Activated CD8-positive, alpha-beta memory T cell treated with anti-CD3 and anti-CD28 coated beads, Interleukin-2, amount 50 U/mL, for 4 hours (primary cell): ENCODE data around the gene PRKAG2.
"Not testable (repeated sequence)": the region's sequence is repeated elsewhere in the genome, so short reads cannot be mapped to it uniquely, and the experiment has no call there.

ENCODE experiments used
- DNase-seq: peaks from one replicate; pipeline ENCODE4 v3.0.0-alpha.2; 2020

The PRKAG2 gene

DNA sequence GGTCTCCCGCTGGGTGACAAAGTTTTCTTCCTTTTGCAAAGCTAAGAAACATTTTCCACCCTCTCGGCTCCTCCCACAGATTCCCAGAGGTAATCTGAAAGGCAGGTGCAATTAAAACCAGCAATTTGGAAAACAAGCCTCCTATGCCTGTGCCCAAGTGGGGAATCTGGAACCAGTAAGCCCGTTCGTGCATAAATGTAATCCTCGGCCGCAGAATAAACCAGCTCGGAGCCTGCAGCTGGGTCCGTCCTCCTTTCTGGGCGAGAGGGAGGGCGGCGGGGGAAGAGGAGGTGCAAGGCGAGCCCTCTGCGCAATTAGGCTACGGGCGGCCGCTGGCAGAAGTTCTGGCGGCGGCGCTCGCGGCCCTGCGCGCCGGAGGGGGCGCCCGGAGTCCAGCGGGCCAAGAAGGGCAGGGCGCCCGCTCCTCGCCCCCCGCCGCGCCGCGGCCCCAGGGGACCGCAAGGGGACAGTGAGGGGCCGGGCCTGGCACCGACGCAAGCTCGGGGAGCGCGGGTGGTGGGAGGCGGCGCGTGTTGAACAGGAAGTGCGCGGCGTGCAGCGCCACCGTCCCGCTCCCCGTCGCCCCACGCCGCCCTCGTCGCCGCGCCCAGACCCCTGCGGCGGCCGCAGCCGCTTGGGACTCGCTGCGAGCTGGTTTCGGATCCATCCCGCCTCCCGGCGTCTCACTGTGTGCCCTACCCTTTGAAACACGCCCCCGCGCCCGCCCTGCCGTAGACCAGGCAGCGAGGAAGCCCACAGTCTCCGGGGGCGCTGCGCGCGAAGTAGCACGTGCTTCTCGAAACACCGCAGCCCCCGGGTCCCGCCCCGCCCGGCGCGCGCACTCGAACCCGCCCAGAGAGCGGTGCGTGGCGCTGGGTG lies at the start of gene PRKAG2:
Gene PRKAG2 (minus strand): TSS at position 217 of the 879 bp plus-strand sequence. CDS start 495 bp downstream, outside the sequence.
- peak; percentile 86 for DNase-seq

GRCh38 chr7:151926336-151926712 lies 49.4 kb upstream of the PRKAG2 start:
- no peak for DNase-seq

GRCh38 chr7:151925446-151926335 lies 48.8 kb upstream of the PRKAG2 start:
- no peak for DNase-seq

- DNase-seq = no peak
These were observed 47.6 kb upstream of the PRKAG2 start for GRCh38 chr7:151924508-151924907.

- DNase-seq = no peak
These were observed 47.1 kb upstream of the PRKAG2 start for GRCh38 chr7:151924001-151924400.

- no peak for DNase-seq
These were observed 46.4 kb upstream of the PRKAG2 start for GRCh38 chr7:151923097-151923876.

DNA sequence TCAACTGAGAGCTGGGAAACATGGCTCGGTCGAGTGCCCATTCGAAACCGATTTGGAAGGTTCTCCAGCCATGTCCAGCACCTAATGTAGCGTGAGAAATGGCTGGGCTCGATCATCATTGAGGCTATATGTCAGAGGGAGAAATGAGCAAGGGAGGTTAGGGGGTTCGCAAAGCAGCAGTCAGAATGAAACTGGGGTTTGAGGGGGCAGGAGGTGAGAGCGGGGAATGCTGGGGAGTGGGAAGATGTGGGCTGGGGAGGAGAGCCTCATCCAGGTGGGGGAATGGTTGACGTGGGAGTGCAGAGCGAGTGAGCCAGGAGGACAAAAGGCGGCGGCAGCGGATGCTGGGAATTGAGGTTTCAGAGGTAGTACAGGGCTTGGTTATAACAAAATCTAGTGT lies 44.5 kb upstream of the PRKAG2 start:
- no peak for DNase-seq

DNA sequence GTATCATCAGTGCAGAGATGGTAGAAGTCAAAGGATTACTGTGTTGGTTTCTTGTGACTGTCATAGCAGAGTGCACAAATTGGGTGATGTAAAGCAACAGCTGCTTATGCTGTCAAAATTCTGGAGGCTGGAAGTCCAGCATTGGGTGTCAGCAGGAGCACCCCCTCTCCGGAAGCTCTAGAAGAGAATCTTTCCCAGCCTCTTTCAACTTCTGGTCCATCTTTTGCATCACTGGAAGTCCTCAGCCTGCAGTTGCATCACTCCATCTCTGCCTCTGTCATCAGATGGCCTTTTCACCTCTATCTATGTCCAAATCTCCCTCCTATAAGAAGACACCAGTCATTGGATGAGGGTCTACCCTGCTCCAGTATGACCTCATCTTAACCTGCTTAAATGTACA lies 43.6 kb upstream of the PRKAG2 start:
- no peak for DNase-seq

DNA sequence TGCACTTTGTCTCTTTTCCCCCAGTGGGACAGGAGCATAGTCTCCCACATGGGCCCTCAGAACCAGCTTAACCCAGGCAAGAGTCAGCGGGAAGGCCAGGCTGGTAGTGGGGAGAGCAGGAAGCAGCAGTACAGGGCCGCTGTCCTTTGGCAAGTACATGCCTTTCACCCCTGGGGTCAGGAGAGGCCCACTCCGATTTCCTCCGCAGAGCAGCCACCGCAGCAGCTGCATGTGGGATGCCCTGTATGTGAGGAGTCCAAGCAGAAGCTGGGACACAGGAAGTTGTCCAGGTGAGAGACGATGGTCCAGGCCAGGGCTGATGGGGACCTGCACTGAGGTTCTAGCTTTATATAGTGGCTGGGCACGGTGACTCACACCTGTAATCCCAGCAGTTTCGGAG lies 42.7 kb upstream of the PRKAG2 start:
- no peak for DNase-seq

DNA sequence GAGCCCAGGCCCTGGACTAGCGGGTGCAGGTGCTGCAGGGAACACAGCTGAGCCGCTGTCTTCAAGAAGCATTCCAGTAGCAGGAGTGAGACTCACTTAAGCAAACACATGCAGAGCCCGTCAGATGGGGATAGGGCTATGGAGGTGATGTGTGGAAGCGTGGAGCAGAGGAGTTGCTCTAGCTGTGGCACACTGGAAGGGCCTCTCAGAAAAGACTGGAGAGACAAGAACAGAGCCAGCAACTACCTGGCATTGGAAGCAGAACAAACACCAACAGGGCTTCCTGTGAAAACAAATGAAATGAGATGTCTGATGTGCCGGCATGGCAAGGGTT lies 41.6 kb upstream of the PRKAG2 start:
- DNase-seq = no peak

DNA sequence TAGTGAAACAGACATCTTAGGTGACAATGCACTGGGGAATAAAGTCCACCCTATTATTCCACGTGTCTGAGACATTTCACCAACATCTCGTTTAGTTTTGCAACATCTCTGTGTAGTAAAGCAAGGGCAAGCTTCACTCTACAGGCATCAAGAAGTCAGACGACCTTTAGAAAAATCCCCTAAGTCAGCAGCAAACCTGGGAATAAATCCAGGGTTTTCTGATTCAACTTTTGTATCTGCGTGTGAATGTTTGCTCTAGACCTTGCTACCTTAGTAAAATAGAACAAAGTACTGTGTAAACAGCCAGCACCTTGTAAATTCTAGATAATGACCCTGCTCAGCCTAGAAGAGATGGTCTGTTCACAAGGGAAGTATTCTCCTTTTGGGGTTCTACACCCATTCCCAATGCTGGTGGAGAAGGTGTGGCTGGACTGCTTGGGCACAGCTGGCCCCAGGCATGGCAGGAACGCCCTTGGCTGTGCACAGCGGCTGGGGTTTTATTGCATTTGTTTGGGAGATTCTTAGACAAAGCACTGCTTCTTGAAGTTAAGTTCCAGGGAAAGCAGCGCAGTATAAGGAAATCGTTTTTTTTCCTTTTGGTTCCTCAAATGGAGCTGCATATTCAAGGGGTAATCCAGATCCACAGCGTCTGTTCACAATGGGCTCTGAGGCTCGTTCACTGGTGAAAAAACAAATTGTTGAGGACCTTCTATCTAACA lies 41.0 kb upstream of the PRKAG2 start:
- no peak for DNase-seq

DNA sequence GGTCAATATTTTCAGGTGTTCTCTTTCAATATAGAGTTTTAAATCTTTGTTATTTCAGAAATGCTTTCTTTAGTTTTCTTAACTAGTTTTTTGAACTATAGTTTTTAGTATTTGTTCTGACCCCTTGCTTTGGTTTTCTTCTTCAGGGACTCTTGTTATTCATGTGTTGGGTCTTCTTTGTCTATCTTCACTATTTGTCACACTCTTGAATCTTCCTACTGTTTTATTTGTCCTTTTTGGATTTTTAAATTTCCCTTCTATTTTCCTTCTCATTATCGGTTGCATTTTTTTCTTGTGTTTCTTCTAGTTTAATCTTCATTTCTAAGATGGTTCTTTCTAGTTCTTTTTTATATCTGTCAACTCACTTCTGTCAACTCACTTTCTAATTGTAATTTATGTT lies 37.1 kb upstream of the PRKAG2 start:
- no peak for DNase-seq

DNA sequence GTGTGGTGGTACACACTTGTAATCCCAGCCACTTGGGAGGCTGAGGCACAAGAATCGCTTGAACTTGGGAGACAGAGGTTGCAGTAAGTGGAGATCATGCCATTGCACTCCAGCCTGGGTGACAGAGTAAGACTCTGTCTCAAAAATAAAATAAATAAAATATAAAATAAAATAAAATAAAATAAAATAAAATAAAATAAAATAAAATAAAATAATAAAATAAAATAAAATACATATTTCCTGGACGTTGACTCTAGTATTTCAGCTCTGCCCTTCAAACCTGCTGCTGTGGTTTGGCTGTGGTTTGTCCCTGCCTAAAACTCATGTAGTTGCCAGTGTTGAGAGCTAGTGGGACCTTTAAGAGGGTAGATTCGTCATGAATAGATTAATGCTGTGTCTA lies 33.7 kb upstream of the PRKAG2 start:
- not testable (repeated sequence) for DNase-seq

- not testable (repeated sequence) for DNase-seq
These were observed 30.2 kb upstream of the PRKAG2 start for GRCh38 chr7:151907115-151907514.

DNA sequence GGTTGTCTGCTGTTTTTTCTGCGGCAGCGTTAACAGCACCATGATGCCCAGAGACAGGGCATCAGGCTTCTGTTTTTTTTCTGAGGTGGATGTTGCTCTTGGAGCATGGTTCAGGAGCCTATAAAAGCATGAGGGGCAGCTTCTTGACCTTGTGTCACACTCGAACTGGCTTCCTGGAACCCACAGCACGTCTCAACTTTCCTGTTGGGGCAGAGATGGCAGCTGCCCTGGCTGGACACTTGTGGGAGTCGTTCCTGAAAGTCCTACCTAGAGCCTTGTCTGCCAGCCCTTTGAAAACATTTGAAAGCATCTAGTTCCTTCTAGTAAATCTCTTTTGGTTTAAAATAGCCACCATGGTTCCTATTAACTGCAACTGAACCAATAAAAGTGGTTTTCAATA lies 28.9 kb upstream of the PRKAG2 start:
- no peak for DNase-seq

DNA sequence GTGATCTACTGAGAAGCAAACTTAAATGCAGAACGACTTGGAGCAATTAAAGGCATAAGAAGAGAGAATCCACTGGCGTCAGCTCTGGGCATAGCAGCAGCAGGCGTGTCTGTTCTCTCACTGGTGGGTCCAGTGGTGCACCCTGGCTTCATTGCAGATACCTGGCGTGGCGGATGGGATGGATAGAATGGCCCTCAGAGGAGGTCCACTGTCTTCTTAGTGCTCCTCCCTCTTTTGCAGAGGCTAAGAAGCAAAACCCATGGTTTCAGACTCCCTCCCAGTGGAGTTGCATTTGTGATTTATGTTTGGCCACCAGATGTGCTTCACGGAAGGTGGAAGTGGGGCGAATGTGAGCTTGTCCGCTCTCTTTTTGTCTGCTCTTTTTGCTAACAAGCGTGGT lies 28.4 kb upstream of the PRKAG2 start:
- DNase-seq = no peak

DNA sequence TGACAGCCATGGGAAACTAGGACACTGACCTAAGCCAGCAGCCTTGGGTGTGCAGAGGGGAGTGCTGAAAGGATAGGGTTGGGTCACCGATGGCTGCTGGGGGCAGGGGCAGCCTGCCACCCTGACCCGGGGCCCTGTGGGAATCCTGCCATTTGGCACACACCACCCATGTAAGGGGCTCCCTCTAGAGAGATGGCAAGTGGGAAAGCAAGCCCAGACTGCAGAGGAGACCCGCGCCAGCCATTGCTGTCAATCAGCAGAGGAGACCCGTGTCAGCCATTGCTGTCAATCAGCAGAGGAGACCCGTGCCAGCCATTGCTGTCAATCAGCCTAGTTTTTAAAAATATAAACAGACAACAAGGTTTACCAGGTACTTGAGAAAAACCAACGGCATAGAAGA lies 27.4 kb upstream of the PRKAG2 start:
- DNase-seq = no peak

GRCh38 chr7:151903249-151904032 lies 26.5 kb upstream of the PRKAG2 start:
- DNase-seq = no peak

DNA sequence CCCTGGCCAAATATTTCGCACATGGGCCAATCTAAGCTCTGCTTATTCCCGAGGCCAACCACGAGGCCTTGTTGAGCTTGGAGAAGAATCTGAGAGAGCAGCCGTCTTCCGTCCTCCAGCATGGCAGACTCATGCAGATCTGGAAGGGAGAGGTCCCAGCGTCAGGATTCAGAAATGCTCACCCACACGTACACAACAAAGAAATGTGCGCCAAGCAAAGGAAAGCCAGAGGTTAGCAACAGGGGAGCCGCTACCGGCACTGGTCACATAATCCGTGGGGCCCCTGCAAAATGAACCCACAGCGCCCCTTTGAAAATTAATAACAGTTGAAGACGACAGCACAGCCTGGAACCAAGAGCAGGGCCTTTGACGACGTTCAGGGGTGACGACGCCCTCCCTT lies 25.4 kb upstream of the PRKAG2 start:
- DNase-seq = no peak

- no peak for DNase-seq
These were observed 24.9 kb upstream of the PRKAG2 start for GRCh38 chr7:151901828-151902227.

- no peak for DNase-seq
These were observed 24.2 kb upstream of the PRKAG2 start for GRCh38 chr7:151900986-151901621.
